OCI-M1 (cell line): ENCODE measurements around the gene PDE4C.
"Not testable (repeated sequence)": the region's sequence is repeated elsewhere in the genome, so short reads cannot be mapped to it uniquely, and the experiment has no call there.

Experiments used
- DNase-seq: peaks from one replicate; lab custom pipeline; 2025; lab: John Stamatoyannopoulos, UW

PDE4C gene

GRCh38 chr19:18223860-18224524 lies 2.2 kb downstream of the PDE4C start:
- peak; percentile 93 for DNase-seq

GRCh38 chr19:18221815-18222725 lies 4.2 kb downstream of the PDE4C start:
- DNase-seq, result no peak

DNA sequence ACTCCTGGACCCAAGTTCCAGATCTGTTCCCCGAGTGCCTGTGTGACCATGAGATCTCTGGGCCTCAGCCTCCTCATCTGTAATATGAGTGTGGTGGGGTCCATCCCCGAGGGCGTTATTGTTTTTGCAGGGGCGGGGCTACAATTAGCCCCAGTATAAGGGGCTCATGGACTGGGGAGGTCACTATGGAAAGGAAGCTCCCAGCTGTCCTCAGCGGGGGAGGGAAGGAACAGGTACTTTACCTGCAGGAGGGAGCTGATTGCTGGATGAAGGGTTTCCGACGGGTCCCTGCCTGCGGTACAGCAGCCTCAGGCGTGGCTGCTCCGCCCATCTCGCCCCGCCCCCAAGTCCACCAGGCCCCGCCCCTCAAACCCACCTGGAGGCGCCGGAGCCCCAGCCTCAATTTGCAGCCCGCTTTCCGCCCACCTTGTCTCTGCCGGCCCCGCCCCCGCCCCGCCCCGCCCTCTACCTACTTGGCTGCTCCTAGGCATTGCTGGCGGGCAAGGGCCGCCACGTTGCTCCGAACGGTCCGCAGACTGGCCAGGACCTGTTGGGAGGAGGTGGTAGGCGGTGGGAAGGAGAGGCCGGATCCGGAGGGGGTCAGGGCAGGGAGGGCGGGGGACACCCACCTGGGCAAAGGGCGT lies 5.5 kb downstream of the PDE4C start:
- DNase-seq, result no peak

DNA sequence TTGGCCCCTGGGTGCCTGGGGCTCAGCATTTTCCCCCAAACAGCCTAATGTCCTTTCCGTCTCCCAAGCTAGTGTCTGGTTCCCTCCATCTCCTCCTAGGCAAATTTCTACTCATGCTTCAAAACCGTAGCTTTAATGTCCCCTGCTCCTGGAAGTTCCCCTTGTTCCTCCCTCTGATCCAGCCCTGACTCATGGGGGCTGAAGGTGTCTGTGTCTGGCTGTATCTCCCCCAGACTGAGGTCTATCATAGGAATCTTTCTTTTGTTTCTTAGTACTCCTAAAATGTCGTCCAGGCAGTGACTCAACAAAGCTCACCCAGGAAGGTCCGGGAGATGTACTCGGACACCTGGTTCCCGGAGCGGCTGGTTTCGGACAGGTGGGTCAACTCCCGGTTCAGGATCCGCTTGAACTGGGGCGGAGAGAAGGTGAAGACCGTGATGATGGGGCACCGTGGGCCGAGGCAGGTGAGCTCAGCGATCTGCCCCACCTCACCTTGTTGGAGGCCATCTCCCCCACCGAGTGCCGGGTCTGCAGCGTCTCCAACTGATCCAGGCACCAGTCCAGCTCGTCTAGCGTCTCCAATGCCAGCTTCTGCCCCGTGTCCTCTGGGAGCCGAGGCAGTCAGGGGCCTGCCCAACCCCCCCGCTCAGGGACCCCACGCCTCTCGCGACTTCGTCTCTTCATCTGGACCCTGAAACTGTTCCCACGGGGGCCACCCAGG lies 6.2 kb downstream of the PDE4C start:
- DNase-seq, result no peak

DNA sequence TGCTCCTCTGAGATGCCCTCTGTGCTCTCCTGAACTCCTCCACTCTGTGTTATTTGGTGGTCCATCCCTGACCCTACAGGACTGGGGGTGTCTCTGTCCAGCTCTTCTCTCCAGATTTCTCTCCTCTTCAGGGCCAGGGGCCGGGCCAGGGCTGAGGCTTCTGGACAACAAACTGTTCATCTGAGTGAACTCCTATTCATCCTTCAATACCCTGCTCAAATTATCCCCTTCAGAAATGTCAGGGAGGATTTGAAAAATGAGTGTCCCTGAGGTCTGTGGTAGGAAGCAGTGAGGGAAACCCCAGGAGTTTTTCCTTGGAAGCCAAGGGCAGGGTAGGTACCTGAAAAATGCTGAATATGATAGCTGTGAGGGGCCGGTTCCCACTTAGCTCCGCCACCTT lies 7.6 kb downstream of the PDE4C start:
- DNase-seq, result no peak

DNA sequence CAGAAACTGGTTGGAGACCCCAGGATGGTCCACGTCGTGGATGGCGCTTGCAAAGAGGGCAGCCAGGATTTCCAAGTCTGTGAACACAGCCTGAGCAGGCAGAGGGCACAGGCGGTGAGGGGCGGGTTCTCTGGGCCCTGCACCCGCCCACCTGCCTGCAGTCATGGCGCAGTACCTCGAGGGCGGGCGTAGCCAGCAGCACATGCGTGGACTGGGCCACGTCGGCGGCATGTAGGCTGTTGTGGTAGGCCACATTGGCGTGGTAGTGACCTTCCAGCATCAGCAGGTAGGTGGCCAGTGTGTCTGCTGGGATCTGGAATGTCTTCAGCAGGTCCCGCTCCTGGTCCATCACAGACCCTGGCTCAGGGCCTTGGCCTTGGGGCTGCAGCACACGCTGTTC lies 8.1 kb downstream of the PDE4C start:
- no peak for DNase-seq

DNA sequence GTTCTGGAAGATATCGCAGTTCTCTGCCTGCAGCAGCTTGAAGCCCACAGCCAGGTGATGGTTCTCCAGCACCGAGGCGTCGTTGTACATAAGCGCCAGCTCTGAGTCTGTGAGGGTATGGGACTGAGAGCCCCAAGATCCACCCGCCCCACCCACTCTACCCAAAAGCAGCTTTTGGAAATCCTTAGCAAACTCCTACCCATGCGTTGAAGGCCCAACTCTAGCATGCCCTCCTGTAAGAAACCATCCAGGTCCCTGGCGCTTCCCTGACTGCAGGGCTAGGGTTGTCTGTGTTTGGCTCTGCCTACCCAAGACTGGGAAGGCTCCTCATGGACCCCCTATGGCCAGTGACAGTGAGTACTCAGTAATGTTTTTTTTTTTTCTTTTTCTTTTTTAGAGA lies 9.4 kb downstream of the PDE4C start:
- DNase-seq, result no peak

GRCh38 chr19:18214779-18215433 lies 11.3 kb downstream of the PDE4C start:
- peak; percentile 17 for DNase-seq

DNA sequence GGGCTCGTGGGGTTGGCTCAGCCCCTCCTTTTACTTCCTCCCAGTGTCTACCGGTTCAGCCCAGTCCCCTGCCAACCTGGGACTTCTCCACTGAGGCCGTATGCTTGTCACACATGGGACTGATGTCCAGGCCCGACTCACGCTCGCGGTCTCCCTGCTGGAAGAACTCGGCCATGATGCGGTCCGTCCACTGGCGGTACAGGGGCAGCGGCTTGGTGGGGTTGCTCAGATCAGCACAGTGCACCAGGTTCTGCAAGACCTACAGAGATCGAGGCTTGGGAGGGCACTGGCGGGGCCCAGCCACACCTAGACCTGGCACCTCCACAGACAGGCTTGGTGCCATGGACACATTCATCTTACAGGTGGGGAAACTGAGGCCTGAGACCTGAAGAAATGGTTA lies 14.6 kb downstream of the PDE4C start:
- DNase-seq, result no peak

DNA sequence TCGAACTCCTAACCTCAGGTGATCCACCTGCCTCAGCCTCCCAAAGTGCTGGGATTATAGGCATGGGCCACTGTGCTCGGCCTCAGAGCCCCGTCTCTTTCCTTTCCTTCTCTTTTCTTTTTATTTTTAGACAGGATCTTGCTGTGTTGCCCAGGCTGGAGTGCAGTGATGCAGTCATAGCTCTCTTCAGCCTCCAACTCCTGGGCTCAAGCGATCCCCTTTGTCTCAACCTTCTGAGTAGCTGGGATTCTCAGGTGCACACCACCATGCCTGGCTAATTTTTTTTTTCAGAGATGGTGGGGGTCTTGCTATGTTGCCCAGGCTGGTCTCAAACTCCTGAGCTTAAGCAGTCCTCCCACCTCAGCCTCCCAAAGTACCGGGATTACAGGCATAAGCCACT lies 16.3 kb downstream of the PDE4C start:
- not testable (repeated sequence) for DNase-seq

DNA sequence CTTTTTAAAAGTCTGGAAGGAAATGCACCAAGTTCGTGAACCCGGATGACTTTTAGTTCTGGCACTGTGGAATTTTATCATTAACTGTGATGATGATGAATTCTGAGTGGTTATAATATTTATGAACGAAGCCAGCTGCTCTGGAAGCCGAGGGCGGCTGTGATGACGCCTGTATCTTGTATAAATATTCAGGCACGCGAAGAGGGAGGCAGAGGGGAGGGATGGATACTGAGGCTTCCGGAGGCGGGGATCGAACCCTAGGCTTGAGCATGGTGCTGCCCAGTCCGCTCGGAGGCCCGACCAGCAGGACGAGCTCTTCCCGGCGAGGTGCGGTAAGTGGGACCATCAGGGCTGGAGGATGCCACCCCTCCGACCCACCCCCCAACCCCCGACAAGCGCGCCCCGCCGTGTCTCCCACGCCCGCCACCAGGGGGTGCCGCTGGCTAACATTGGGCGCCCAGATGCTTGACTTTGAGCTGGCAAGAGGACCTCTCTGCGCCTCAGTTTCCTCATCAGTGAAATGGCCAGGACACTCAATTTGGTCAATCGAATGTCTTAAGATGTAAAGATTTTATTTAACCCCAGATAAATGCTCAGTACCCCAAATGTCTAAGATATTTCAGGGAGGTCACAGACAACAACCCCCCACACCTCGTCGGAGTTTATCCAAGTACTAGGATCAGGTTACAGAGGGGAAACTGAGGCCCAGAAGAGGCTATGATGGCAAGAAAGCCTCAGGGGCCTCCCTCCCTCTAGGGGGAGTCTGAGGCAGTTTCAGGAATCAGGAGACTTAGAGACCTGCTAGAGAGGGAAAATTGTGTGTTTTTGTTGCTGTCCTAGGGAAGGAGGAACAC lies 17.9 kb downstream of the PDE4C start:
- DNase-seq, result peak; percentile 47

DNA sequence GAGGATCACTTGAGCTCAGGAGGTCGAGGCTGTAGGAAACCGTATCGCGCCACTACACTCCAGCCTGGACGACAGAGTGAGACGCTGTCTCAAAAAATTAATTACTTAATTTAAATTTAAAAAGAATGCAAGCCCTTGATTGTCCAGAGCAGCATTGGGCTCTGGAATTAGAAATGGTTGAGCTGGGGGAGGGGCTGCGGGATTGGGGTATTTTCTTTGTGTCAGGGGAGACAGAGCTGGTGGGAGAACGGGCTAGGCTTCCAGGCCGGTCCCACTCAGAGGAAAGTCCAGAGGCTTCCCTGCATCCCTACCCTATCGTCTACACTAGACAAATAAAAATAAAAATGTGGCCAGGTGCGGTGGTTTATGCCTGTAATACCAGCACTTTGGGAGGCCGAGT lies 20.2 kb downstream of the PDE4C start:
- DNase-seq, result no peak

DNA sequence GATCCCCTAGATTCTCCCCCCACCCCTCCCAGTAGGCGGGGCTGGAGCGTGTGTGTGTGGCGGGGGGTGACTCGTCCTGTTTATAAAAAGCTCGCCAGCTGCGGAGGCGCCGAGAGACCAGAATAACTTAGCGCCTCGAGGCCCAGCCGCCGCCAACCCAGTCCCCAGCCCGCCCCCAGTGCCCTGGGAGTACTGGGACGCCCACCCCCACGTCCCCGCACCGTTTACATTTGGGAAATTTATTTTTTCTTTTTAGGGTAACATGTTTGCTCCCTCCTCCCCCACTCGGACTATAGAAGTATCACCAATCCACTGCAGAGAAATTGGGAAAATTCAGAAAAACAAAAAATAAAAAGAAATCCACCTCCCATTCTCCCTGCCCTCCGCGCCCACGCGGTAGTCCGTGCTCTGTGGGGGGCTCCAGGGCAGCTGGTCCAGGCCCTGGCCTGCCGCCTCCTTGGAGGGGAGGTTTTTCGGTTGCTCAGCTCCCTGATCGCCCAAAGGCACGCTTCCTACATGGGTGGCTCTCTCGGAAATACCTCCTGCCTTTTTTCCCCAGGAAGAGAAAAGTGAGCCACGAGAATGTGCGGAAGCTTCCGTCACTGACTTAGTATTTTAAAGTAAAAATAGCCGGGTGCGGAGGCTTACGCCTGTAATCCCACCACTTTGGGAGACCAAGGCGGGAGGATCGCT lies 20.9 kb downstream of the PDE4C start:
- peak; percentile 72 for DNase-seq

GRCh38 chr19:18204394-18205199 lies 21.6 kb downstream of the PDE4C start:
- DNase-seq, result peak; percentile 94

GRCh38 chr19:18203863-18204393 lies 22.3 kb downstream of the PDE4C start, which contains the start of gene RAB3A:
TSS of gene RAB3A (minus strand) at chr19:18204042. CDS start at chr19:18202740, 1,302 bp downstream.
- peak; percentile 100 for DNase-seq

DNA sequence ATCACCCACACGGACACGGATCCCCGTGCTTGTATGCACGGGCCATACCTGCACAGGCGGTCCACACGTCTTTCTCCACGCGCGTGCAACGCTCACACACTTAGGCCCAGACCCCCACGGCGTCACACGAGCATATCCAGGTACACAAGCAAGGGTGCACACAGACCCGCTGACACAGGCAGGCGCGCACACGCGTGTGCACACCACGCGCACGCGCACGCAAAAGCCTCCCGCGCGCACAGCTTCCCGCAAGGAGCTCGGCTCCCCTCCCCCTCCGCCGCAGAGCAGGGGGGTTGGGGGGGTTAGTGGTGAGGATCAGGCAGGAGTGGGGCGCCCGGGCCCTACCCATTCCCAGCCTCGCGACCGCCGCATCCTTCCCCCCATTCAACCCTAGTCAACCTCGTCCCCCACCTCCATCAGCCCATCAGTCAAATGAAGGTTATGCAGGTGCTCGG lies 22.8 kb downstream of the PDE4C start:
- DNase-seq, result no peak

GRCh38 chr19:18202778-18203407 lies 23.3 kb downstream of the PDE4C start:
- no peak for DNase-seq

DNA sequence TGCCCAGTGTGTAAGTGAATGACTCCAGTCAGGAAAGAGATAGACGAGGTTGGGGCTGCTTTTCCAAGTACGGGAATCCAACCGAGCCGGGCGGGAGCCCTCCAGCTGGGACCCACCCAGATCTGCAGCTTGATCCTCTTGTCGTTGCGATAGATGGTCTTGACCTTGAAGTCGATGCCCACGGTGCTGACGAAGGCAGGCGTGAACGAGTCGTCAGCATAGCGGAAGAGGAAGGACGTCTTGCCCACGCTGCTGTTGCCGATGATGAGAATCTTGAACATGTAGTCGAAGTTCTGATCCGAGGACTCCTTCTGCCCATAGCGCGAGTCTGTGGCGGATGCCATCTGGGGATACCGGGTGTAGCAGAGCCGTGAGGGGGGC lies 23.9 kb downstream of the PDE4C start:
- no peak for DNase-seq
